Measurements from ENCODE around the gene CTSO. TPM values are rescaled to one million over a fixed set of nuclear protein-coding genes. Genes with fewer than 3 reads are reported as not detected.

CTSO gene
- total and polyA plus RNA-seq, 2 experiments from 2014 or later: 16.4 to 28.2 TPM

DNA sequence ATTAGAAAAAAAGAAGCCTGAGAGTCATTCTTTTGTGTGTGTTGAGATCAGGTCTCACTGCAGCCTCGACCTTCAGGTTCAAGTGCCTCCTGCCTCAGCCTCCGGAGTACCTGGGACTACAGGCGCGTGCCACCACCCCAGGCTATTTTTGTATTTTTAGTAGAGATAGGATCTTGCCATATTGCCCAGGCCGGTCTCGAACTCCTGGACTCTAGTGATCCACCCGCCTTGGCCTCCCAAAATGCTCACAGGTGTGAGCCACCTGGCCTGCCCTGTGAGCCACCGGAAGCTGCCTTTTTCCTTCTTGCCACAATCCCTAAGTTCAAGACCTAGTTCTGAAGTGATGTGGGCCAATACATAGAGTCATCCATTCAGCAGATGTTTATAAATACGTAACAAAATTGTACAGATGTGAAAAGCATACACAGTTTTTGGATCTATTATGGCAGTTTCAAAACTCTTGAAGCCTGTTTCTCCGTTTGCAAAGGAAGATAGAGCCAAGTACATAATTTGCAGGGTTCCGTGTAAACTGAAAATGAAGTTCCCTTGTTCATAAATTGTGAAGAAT, 536 bp upstream of the CTSO start:
- Histone ChIP-seq H2AFZ (peak overlapping the region; percentile 97), H3K27ac (peak overlapping the region; percentile 98), H3K9me2 (replicated peaks; ENCODE audit: insufficient read depth) (no peaks in the 10 kb centered on the region), H3K9me3 (ENCODE audit: low read depth) (no peaks in the 10 kb centered on the region), H3K79me2 (peaks cover 4% of the 10 kb centered on the region), H3K36me3 (replicated peaks; ENCODE audit: insufficient read depth, low read depth) (no peaks in the 10 kb centered on the region), H3K4me2 (peak overlapping the region; percentile 80), H3K27me3 (no peaks in the 10 kb centered on the region), H3K4me3 (peak overlapping the region; percentile 34), H4K20me1 (ENCODE audit: insufficient read depth, poor library complexity, severe bottlenecking) (no peaks in the 10 kb centered on the region), H3K4me1 (ENCODE audit: insufficient read depth) (peaks cover 21% of the 10 kb centered on the region)
- TF ChIP-seq EZH2 (IDR thresholded peaks at IDR 0.05; ENCODE audit: borderline replicate concordance): no peak
- no peak for TF ChIP-seq CTCF (IDR thresholded peaks at IDR 0.05; ENCODE audit: poor library complexity)
- TF ChIP-seq EZH2phosphoT487 (IDR thresholded peaks at IDR 0.05; ENCODE audit: low read depth, severe bottlenecking, unreplicated experiment): no peak
- 93% methylated on average over 11 of the region's 11 CpGs for WGBS (ENCODE audit: low lambda C conversion rate, missing lambda C conversion rate)
- DNase-seq (ENCODE audit: low spot score): no peak

- H3K27me3 ChIP-seq: no peaks in the 10 kb centered on the region
- no peak overlapping the region for H3K4me3 ChIP-seq
- H3K27ac ChIP-seq: peak overlapping the region; percentile 98
- H2AFZ ChIP-seq: peak overlapping the region; percentile 35
- H3K4me1 ChIP-seq (ENCODE audit: insufficient read depth): peaks cover 21% of the 10 kb centered on the region
- no peak for DNase-seq (ENCODE audit: low spot score)
- peak overlapping the region; percentile 80 for H3K4me2 ChIP-seq
- no peaks in the 10 kb centered on the region for H4K20me1 ChIP-seq (ENCODE audit: insufficient read depth, poor library complexity, severe bottlenecking)
- H3K36me3 ChIP-seq (replicated peaks; ENCODE audit: insufficient read depth, low read depth): no peaks in the 10 kb centered on the region
- no peaks in the 10 kb centered on the region for H3K9me3 ChIP-seq (ENCODE audit: low read depth)
- peaks cover 4% of the 10 kb centered on the region for H3K79me2 ChIP-seq
- no peak for TF ChIP-seq EZH2phosphoT487 (IDR thresholded peaks at IDR 0.05; ENCODE audit: low read depth, severe bottlenecking, unreplicated experiment)
- no peak for TF ChIP-seq CTCF (IDR thresholded peaks at IDR 0.05; ENCODE audit: poor library complexity)
- no peak for TF ChIP-seq EZH2 (IDR thresholded peaks at IDR 0.05; ENCODE audit: borderline replicate concordance)
- 67% methylated on average over 6 of the region's 6 CpGs for WGBS (ENCODE audit: low lambda C conversion rate, missing lambda C conversion rate)
- no peaks in the 10 kb centered on the region for H3K9me2 ChIP-seq (replicated peaks; ENCODE audit: insufficient read depth)
Measured at GRCh38 chr4:155952501-155952901, 1.2 kb downstream of the CTSO start.

- Histone ChIP-seq H3K4me1 (ENCODE audit: insufficient read depth) (peaks cover 21% of the 10 kb centered on the region), H3K4me2 (no peak overlapping the region), H3K9me3 (ENCODE audit: low read depth) (no peaks in the 10 kb centered on the region), H2AFZ (no peak overlapping the region), H4K20me1 (ENCODE audit: insufficient read depth, poor library complexity, severe bottlenecking) (no peaks in the 10 kb centered on the region), H3K79me2 (peaks cover 4% of the 10 kb centered on the region), H3K36me3 (replicated peaks; ENCODE audit: insufficient read depth, low read depth) (no peaks in the 10 kb centered on the region), H3K9me2 (replicated peaks; ENCODE audit: insufficient read depth) (no peaks in the 10 kb centered on the region), H3K27me3 (no peaks in the 10 kb centered on the region), H3K4me3 (no peak overlapping the region), H3K27ac (no peak overlapping the region)
- 83% methylated on average over 6 of the region's 6 CpGs for WGBS (ENCODE audit: low lambda C conversion rate, missing lambda C conversion rate)
- no peak for DNase-seq (ENCODE audit: low spot score)
- TF ChIP-seq EZH2 (IDR thresholded peaks at IDR 0.05; ENCODE audit: borderline replicate concordance) (no peak), CTCF (IDR thresholded peaks at IDR 0.05; ENCODE audit: poor library complexity) (no peak), EZH2phosphoT487 (IDR thresholded peaks at IDR 0.05; ENCODE audit: low read depth, severe bottlenecking, unreplicated experiment) (no peak)
Measured at GRCh38 chr4:155950461-155950860, 3.2 kb downstream of the CTSO start.

Data from hepatocyte (in vitro differentiated cells).